Measurements from ENCODE around the gene PEPD.

Gene PEPD

GRCh38 chr19:33510462-33511194 is 11.0 kb downstream of the PEPD start:
- DNase-seq = no peak

DNA sequence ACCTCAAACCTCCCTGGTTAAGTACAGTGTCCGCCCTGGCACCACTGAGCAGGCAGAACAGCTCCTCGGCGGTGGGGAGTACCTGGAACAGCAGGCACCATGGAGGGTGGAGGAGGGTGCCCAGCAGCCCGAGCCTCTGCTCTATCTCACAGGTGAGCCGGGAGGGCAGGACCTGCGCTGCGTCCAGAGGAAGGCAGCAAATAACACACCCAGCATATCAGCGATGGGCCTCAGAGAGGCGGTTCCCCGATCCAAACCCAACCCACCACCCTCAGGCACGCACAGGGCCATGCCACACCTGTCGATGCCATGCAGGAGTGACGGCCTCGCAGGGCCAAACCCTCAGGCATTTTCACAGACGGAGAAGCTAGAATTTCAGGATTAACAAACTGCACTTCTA is 11.8 kb downstream of the PEPD start:
- no peak for DNase-seq

DNA sequence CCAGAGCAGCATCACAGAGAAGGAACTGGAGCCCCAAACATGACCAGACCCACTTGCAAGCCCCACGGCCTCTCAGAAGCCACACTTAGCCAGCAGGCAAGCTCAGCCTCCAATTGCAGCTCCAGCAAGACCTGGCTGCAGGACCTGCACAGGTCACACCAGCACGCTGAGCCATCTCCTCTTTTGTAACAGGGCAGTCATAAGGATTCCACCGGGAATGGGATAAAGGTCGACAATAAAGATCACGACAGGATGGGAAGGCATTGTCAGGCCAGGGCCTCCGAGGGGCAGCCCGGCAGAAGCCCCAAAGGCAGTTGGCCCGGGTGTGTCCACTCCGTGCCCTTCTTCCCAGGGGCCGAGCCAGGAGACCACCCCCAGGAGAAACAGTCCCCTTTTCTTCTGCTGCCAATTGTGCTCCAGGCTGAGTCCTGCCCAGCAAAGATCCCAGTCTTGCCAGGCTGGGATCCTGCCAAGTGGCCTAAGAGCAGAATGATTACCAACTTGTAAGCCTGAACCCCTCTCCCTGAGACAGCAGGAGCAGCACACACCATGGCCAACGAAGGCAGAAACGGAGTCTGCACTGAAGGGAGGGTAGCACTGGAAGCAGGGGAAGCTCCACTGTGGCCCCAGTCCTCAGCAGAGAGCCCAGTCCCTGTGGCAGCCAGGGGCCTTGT is 12.5 kb downstream of the PEPD start:
- no peak for DNase-seq

DNA sequence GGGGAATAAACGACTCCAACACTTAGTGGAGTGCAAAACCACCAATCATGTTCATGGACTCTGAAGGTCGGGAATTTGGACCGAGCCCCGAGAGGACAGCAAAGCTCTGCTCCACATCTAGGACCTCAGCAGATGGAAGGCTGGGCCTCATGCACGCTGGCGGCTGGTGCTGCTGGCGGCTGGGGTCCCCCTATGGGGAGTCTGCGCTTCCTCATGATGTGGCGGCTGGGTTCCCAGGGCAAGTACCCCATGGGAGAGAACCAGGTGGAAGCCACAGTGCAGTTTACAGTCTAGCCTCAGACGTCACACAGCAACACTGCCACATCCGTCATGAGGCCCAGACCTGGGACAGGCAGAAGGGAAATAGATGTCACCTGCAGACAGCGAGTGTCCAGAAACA is 13.2 kb downstream of the PEPD start:
- no peak for DNase-seq

DNA sequence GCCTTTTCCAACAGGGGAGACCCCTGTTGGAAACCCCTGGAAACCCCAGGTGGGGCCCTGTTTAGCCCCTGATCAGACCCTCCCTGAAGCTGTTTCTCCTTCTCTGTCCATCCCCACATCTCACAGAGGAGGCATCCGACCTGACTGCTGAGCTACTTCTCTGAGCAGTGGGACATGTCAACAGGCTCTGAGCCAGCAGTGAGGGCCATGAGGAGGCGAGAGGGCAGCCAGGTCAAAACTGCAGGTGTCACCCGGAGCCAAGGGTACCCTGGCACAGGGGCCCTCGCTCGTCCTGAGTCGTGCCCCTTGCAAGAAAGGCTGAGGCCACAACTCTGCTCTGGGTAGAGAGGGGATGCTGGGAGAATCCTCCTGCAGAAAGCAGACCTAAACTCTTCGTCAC is 13.6 kb downstream of the PEPD start:
- no peak for DNase-seq

DNA sequence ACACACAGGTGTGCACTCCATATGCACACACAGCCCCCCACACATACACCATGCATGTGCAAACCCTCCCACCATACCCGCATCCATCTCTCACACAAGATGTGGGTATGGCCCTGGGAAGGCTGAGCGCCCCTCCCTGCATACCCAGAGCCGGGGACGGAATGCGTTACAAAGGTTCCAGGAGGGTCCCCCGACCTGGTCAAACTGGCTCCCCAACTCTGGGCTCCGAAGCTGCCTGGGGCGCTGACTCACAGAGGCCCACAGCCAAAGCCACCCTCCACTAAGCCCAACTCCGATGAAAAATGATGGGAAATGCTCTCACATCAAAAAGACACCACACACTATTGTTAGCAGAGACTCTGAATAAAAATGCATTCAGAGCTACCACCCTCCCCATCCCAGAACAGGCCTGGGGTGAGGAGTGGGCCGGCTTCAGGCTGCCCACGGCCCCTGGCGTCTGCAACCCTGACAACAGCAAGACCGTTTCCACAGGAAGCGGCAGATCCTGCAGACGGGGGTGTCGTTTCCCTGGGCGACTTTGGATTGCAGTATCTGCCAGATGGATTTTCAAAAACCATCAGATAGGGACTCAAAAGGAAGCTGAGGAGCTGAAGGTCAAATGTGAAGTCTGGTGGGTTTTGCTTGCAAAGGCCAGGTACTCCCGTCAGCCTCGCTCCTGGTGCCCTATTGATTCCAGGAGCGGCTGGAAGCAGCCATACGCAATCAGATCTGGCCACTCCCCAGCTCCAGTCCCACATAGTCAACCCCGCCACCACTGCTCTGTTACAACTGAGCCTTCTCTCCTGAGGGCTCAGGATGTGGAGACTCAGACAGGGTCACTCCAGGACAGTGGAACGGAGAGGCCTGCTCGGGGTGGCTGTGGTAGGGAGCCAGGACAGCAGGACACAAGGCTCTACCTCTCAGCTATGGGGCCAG is 14.3 kb downstream of the PEPD start:
- DNase-seq = no peak

DNA sequence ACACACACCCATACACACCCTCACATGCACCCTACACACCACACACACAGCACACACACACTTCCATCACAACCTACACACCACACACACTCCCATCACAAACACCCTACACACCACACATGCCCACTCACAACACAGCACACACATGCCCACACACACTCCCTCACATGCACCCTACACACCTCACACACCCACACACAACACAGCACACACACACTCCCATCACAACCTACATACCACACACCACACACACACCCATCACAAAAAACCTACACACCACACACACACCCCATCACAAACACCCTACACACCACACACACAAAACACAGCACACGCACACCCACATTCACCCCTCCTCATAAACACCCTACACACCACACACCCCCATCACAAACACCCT is 15.1 kb downstream of the PEPD start:
- DNase-seq = no peak

- no peak for DNase-seq
These were observed 15.8 kb downstream of the PEPD start for GRCh38 chr19:33505823-33506222.

GRCh38 chr19:33505148-33505547 is 16.4 kb downstream of the PEPD start:
- DNase-seq = no peak

- no peak for DNase-seq
These were observed 17.5 kb downstream of the PEPD start for GRCh38 chr19:33504058-33504444.

GRCh38 chr19:33503433-33504057 is 18.0 kb downstream of the PEPD start:
- no peak for DNase-seq

DNA sequence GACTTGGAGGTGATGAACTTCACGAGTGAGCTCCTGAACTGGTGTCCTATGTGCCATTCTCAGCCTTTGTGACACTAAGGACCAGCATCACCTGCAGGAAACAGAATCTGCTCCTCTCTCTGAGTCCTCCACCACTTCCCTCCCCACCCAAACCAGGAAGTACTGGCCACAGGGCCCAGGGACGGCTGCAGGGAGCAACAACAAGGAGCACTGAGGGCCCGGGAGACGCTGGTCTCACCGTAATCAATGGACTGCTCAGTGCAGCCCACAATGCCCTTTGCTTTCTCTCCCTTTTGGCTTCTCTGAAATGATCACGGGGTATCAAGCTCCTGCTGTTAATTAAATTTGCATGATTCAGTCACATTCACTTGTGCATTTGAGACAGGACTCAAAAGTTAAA is 18.6 kb downstream of the PEPD start:
- DNase-seq = no peak

DNA sequence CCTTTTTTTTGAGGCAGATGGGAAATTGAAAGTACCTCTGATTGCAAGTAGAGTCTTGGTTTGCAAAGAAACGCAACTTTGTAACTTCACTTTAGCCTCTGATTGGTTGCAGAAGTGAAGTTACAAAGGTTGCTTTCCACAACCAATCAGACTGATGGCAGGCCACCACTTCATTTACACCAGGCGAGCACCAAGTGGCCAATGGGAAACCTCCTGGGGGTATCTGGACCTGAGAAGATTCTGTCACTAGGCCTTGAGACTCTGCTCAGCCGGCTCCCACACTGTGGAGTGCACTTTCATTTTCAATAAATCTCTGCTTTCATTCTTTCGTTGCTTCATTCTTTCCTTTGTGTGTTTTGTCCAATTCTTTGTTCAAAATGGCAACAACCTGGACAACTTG is 19.1 kb downstream of the PEPD start:
- DNase-seq = no peak

GRCh38 chr19:33501693-33502356 is 19.8 kb downstream of the PEPD start:
- DNase-seq = no peak

- DNase-seq = no peak
These were observed 20.6 kb downstream of the PEPD start for GRCh38 chr19:33500991-33501390.

GRCh38 chr19:33500586-33500985 is 21.0 kb downstream of the PEPD start:
- DNase-seq = no peak

GRCh38 chr19:33499671-33500506 is 21.7 kb downstream of the PEPD start:
- DNase-seq = no peak

DNA sequence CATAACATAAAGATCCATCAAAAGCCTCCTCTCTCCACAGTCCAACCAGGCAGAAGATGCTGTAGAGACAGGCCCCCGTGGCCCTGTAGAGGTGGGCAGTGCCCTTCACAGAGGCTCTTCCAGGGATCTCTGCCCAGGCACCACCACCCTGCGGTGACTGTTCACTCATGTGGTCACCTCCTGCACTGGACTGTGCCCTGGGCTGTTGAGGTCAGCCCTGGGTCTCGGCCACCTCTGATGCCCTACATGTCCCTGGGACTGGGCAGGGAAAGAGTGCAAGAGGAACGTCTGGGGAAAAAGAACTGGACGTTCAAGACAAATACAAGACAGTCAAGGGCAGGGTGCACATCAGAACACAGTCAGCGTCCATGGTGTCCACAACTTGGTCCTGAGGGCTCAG is 22.3 kb downstream of the PEPD start:
- no peak for DNase-seq

GRCh38 chr19:33498391-33499000 is 23.1 kb downstream of the PEPD start:
- no peak for DNase-seq

- no peak for DNase-seq
These were observed 23.8 kb downstream of the PEPD start for GRCh38 chr19:33497778-33498175.

- DNase-seq = no peak
These were observed 24.3 kb downstream of the PEPD start for GRCh38 chr19:33497131-33497777.

Data from stimulated activated CD4-positive, alpha-beta T cell treated with anti-CD3 and anti-CD28 coated beads, Interleukin-4, amount 100 ng/mL, for 24 hours (primary cell).